NCI-H2107 treated with DMSO at 0.1 percent for 48 hours (cell line): ENCODE data around the gene RETREG3.
A peak's percentile ranks its signal among the peaks of the same experiment; 100 is the strongest.
"Not testable (repeated sequence)": the region's sequence is repeated elsewhere in the genome, so short reads cannot be mapped to it uniquely, and the experiment has no call there.

ENCODE experiments used
- DNase-seq: peaks from one replicate; lab custom pipeline; 2025; ENCODE audit not compliant: unreplicated experiment; lab: John Stamatoyannopoulos, UW

RETREG3 gene

DNA sequence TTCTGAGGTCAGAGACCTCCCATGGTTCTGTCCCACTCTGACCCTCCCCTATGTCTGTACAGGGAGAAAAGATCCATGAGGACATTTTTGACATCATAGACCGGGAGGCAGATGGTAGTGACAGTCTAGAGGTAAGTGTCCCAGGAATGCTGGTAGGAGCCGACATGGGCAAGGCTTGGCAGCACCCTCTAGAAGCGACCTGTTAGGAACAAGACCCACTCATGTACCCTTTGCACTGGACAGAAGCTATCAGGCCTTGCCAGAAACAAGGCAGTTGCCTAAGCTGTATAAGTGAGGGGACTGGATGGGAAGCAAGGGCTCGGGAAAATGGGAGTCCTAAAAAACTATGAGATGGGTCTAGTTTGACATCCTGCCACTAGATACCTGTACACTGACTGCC is 2.8 kb upstream of the RETREG3 start:
- DNase-seq, result no peak

DNA sequence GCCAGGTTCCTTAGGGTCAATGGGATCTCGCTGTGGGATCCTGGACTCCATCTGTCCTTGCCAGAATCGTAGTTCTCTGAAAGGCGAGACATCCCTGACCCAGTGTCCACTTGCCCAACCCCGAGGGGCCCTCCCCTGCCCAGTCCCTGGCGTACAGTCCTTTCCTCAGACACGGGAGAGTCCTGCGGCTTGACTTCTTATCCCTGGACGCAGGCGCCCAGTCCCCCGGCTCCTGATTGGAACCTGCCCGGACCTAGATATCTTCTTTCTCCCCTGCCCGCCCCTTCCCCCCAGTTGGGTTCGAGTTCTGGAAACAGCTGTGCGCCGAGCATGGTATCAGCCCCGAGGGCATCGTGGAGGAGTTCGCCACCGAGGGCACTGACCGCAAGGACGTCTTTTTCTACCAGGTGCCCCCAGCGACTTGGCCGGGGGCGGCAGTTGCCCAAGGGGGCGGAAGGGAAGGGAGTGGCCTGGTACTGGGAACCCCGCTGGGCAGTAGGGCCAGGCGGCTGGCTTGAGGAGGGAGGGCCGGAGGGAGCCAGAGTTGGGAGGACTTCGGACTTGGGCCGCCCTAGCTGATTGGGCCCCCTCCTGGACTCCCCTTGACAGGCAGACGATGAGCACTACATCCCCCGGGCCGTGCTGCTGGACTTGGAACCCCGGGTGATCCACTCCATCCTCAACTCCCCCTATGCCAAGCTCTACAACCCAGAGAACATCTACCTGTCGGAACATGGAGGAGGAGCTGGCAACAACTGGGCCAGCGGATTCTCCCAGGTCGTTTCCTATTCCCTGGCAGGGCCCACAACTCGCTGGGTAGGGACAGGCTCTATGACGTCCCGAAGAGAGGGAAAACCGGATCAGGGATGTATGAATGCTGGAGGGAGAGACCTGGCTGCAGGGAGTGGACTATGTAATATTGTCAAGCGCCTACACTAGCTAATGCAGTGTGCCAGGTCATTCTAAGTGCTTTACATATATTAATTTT is 934 bp upstream of the RETREG3 start:
- not testable (repeated sequence) for DNase-seq

DNA sequence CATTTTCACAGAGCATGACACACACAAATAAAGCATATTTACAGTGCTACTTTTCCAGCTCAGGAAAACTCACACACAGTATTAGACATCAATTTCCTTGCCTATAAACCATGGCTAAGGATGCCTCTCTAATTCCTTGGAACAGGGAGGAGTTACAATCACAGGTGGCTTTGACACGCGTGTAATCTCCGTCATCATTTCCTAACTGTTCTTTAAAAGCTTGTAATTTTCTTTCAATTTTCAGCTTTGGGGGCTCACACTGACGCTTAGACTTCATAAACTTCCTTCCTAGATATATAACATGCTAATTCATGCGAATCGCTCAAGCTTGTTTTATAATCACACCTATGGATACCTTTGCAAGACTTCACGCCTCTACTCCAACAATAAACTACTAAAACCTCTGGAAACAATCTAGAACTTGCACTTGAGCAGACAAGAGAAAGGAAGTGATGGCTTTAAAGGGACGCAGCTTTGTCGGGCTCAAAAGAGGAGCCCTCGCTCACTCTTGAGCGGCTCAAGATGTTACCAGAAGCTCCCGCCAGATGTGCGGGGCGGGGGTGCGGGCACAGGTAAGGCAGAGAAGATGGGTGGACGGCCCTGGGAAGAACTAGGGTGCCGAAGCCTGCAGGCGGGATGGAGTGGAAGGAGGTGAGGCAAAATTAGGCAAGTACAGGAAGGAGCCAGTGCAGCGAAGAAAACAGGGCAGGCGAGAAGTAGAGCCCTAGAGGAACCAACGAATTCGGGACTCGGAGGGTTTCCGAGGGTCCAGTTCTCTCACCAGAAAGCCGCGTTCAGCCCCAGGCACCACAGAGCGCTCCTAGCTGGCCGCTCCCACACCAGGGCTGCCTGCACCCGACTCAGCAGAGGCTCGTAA is 631 bp downstream of the RETREG3 start:
- no peak for DNase-seq

DNA sequence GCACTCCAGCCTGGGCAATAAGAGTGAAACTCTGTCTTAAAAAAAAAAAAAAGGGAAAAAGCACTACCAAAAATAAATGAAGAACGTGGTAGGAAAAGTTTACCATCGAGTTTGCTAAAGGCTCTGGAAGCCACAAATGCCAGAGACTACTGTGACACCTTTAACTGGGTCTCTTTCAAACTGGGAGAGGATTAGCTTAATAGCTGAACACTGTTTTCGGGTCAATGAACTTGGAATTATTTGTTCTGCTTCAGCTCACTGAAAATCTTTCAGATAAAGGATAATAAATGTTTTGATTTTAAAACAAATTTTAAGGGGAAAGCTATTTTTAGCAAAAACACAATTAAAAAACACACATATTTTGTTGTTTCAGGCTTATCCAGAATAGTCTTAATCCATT is 1.4 kb downstream of the RETREG3 start:
- DNase-seq, result no peak

DNA sequence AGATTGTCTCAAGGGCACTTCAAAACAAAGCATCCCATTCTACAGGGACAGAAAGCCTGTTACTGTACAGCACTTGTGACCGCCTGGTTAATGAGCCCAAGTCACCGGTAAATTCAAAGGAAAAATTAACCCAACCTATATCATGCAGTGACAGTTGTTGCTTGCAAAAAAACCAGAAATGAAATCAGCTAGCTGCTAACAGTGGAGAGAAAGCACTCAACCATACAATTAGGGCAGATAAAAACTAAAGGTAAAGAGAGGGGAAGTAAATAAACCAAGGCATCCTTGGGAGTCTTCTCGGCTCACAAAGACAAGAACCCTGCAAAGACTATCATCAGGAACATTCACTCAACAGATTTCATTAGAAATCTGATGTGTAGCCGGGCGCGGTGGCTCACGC is 5.9 kb downstream of the RETREG3 start:
- no peak for DNase-seq

- DNase-seq, result peak; percentile 88
Observed at GRCh38 chr17:42598905-42599304, 10.3 kb downstream of the RETREG3 start.

DNA sequence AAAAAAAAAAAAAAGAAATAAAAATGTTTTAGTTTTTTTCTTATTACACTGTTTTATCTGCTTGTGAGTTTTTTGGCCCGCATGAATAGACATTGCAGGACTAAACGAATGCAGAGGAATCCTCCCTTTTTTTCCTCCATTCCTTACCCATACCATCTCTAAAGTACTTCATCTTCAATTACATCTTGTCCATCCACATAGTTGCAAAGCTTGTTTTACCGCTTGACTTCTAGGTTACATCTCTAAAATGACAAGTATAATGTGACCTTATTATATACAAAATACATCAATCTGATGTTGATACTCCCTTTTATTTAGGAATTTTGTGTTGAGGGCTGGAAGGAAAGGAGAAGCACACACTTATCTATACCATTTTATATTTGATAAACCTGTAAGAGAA is 12.8 kb downstream of the RETREG3 start:
- DNase-seq, result no peak

GRCh38 chr17:42591411-42591810 is 17.8 kb downstream of the RETREG3 start:
- no peak for DNase-seq

GRCh38 chr17:42590886-42591285 is 18.3 kb downstream of the RETREG3 start:
- DNase-seq, result no peak

- no peak for DNase-seq
Observed at GRCh38 chr17:42586514-42587230, 22.5 kb downstream of the RETREG3 start.

DNA sequence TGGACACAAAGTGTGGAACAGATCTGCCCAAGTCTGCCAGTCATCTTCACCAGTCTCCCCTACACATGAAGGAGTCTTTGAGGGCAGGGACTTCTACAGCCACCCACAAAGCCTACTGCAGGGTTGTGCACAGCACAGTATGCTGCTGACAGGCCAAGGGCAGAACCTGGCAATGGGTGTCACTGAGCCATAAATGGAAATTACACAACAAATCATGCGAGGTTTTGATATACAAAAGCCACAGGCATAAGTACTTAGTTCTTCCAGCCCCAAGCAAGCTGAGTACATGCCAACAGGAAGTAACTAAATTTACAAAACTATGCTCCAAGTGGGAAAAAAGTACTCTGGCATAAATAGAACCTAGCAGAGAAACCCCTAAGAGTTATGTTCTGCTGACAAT is 23.8 kb downstream of the RETREG3 start:
- DNase-seq, result no peak

DNA sequence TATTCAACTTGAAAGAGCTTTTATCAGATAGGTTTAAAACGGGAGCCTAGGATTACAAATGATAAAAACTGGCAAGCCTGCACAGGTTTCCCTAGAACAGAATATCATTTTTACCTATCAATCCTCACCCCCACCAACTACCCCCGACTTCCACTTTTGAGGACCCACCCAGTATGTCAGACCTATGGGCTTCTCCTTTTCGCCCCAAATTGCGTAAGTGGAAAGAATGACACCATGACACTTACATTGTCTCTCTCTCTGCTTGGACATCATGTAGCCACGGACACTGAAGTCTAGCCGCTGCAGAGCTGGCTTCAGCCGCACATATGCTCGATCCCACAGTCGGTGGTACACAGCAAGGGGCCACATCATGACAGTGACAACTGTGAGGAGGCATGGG is 24.3 kb downstream of the RETREG3 start:
- DNase-seq, result no peak

GRCh38 chr17:42581744-42582270 is 27.4 kb downstream of the RETREG3 start:
- DNase-seq, result no peak

DNA sequence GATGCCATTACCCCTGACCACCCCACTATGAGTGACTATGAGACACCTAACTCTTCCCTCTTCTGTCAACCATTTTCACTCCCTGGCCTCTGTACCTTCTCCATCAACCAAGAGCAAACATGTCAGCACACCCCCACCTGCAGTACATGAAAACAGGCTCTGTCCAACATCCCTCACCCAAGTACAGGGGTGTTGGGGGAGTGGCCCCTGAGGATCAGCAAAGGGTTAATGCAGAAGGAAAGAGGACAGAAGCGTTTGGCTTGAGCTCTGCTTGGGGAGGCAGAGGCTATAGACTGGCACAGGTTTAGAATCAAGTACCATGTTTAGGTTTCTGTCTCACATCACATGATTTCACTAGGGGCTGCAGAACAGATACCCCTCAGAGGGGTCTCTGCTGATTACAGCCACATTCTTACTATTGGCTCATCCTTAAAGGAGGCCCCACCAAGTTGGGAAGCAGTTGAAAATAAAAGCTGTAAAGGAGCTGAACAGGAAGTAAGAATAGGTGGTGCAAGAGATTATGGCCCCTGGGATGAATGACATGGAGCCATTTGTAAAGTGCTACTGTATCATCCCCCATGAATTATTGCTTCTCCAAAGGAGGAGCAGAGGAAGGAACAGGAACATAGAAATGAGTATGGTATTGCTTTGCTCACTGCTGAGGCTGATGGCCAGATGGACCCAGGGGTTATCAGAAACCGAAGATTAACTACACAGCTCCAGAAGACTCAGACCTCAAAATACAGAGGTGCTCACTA is 29.2 kb downstream of the RETREG3 start:
- DNase-seq, result no peak

- DNase-seq, result peak; percentile 78
Observed at GRCh38 chr17:42578282-42578869, 30.8 kb downstream of the RETREG3 start.

- peak; percentile 88 for DNase-seq
Observed at GRCh38 chr17:42577532-42578281, 31.5 kb downstream of the RETREG3 start, which contains the start of gene PSMC3IP. PSMC3IP (minus strand) TSS chr17:42577729; CDS start chr17:42577686, 43 bp downstream.

GRCh38 chr17:42577140-42577531 is 32.0 kb downstream of the RETREG3 start:
- no peak for DNase-seq

DNA sequence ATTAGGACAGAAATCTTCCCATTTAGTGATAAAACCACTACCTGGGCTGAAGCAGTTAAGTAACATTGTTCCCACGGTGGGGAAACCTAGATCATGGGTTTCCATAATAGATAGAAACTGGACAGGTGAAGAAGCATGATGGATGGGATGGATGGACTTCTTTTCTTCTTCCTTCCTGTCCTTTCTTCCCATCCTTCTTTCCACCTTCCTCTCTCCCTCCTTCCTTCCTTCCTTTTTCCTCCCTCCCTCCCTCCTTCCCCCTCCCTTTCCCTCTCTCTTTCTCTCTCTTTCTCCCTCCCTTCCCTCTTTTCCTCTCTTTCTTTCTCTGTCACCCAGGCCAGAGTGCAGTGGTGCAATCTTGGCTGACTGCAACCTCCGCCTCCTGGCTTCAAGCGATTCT is 34.7 kb downstream of the RETREG3 start:
- DNase-seq, result no peak

DNA sequence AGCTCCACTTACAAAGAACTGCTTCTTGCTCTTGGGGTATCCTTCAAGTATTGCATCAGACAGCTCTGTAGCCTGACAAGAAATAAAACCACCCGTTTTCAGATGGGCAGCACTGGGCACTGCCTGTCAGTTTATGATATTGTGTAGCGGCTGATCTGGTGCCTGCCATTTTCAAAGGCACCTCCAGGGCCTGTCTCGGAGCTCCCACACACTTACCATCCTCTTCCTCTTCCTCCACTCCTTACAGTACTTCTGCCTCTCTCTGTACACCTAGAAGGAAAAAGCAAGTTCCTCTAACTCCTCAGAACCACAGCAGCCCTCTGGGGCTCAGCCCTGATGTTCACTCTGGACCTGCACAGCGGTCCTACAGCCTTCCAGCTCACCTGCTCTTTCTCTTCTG is 36.1 kb downstream of the RETREG3 start:
- DNase-seq, result no peak
